ENCODE measurements around the gene FABP7. TPM values are rescaled to one million over a fixed set of nuclear protein-coding genes. Genes with fewer than 3 reads are reported as not detected.

The FABP7 gene
- total and polyA plus RNA-seq, 5 donors, result 0.51 to 3.3 (median 1.1) TPM; not detected in 1

DNA sequence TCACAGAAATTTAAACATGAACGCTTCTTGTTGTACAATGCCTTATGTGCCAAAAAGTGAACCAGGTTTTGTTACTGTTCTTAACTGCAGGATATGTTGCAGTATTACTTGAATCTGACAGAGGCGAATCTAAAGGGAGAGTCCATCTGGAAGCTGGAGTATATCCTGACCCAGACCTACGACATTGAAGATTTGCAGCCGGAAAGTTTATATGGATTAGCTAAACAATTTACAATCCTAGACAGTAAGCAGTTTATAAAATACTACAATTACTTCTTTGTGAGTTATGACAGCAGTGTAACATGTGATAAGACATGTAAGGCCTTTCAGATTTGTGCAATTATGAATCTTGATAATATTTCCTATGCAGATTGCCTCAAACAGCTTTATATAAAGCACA lies 29.5 kb downstream of the FABP7 start:
- whole genome bisulfite sequencing, result 91% methylated on average over 4 of the region's 4 CpGs
- Histone ChIP-seq H3K9me3 (ENCODE audit: control insufficient read depth, low read length) (no peaks in the 10 kb centered on the region), H3K4me3 (ENCODE audit: low read length) (no peak overlapping the region), H3K27ac (ENCODE audit: low read length) (no peak overlapping the region), H3K4me1 (ENCODE audit: control insufficient read depth, insufficient read depth, low read length) (no peaks in the 10 kb centered on the region), H3K27me3 (ENCODE audit: control insufficient read depth, insufficient read depth) (no peaks in the 10 kb centered on the region)
- ATAC-seq (no peak), DNase-seq (no peak)
- intact Hi-C loops (cut with DNase I), result no loop called here

DNA sequence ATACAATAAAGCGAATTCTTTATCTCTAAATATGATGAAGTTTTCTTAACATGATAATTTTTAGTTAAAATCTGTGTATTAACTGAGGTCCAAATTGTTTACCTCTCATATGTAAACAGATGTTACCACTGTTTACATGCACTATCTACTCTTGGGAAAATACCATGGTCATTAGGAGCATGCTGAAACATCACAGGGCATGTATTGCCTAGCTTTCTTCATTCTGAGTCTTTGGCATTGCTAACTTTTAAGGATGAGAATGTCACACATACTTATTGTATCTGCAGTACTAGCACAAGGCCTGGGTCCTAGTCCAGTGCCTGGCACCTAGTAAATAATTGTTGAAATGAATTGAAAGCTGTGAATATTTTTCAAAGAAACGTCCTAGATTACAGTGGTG lies 30.2 kb downstream of the FABP7 start:
- H3K27ac ChIP-seq (ENCODE audit: low read length), result no peak overlapping the region
- no peaks in the 10 kb centered on the region for H3K27me3 ChIP-seq (ENCODE audit: control insufficient read depth, insufficient read depth)
- H3K4me3 ChIP-seq (ENCODE audit: low read length), result no peak overlapping the region
- intact Hi-C loops (cut with DNase I), result no loop called here
- DNase-seq (no peak), ATAC-seq (no peak)
- H3K4me1 ChIP-seq (ENCODE audit: control insufficient read depth, insufficient read depth, low read length), result no peaks in the 10 kb centered on the region
- WGBS, result 84% methylated on average over 2 of the region's 2 CpGs
- no peaks in the 10 kb centered on the region for H3K9me3 ChIP-seq (ENCODE audit: control insufficient read depth, low read length)

DNA sequence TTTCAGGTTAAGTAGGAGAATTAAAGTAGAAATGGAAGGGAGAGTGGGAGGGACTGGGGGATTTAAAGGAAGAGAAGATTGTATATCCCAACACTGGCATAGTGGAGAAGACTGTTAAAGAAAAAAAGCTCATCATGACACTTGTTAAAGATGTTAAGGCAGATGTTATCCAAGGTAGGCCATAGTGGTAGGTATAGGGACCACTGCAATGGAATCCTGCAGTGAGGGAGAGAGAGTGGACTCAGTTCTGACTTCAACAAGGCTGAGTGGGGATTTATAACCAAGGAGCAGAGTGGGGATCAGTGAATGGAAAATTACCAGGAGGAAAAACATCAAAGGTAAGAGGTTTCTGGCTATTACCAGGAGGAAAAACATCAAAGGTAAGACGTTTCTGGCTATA lies 30.7 kb downstream of the FABP7 start:
- intact Hi-C loops (cut with DNase I), result no loop called here
- 76% methylated on average over 1 of the region's 1 CpG for WGBS
- DNase-seq, result no peak

DNA sequence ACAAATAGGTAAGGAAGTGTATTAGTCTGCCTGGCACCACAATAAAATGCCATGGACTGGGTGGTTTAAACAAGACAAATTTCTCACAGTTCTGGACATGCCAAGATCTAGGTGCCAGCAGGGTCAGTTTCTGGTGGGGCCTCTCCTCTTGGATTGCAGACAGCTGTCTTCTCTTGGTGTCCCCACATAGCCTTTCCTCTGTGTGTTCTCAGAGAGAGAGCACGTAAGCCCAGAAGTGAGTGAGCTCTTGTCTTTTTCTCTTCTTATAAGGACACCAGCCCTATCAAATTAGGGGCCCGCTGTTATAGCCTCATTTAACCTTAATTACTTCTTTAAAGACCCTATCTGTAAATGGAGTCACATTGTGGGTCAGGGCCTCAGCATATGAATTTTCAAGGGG lies 37.8 kb downstream of the FABP7 start:
- 93% methylated on average over 2 of the region's 2 CpGs for WGBS
- intact Hi-C loops (cut with DNase I), result no loop called here
- ATAC-seq, result no peak

More for the DNA sequence above, 30.7 kb downstream of the FABP7 start:
- no peak overlapping the region for H3K4me3 ChIP-seq (ENCODE audit: low read length)
- no peaks in the 10 kb centered on the region for H3K27me3 ChIP-seq (ENCODE audit: control insufficient read depth, insufficient read depth)
- H3K9me3 ChIP-seq (ENCODE audit: control insufficient read depth, low read length), result no peaks in the 10 kb centered on the region
- no peak for ATAC-seq
- no peak overlapping the region for H3K27ac ChIP-seq (ENCODE audit: low read length)
- H3K4me1 ChIP-seq (ENCODE audit: control insufficient read depth, insufficient read depth, low read length), result no peaks in the 10 kb centered on the region

DNA sequence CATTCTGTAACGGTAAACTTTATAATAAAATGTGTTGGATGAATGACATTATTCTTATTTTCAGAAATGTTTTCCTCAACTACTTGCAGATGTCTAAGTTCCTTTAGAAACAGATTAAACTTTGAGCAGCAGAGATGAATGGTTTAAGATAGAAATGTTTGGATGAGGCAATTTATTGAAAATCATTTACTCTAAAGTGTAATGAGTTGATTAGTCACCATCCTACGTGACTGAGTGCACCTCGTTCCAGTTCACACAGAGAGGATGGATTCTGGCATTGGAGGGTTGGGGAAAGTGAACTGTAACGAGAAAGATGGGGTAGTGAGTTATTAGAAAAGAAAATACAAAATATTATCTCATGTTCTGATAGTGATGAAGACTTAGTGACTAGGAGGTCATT lies 38.2 kb downstream of the FABP7 start:
- intact Hi-C loops (cut with DNase I), result no loop called here
- Histone ChIP-seq H3K27ac (ENCODE audit: low read length) (no peak overlapping the region), H3K27me3 (ENCODE audit: control insufficient read depth, insufficient read depth) (no peaks in the 10 kb centered on the region), H3K4me1 (ENCODE audit: control insufficient read depth, insufficient read depth, low read length) (no peaks in the 10 kb centered on the region), H3K4me3 (ENCODE audit: low read length) (no peak overlapping the region), H3K9me3 (ENCODE audit: control insufficient read depth, low read length) (no peaks in the 10 kb centered on the region)
- ATAC-seq (no peak), DNase-seq (no peak)
- 74% methylated on average over 4 of the region's 4 CpGs for WGBS

More for the DNA sequence above, 37.8 kb downstream of the FABP7 start:
- no peaks in the 10 kb centered on the region for H3K27me3 ChIP-seq (ENCODE audit: control insufficient read depth, insufficient read depth)
- no peaks in the 10 kb centered on the region for H3K4me1 ChIP-seq (ENCODE audit: control insufficient read depth, insufficient read depth, low read length)
- H3K4me3 ChIP-seq (ENCODE audit: low read length), result no peak overlapping the region
- no peaks in the 10 kb centered on the region for H3K9me3 ChIP-seq (ENCODE audit: control insufficient read depth, low read length)
- DNase-seq, result no peak
- H3K27ac ChIP-seq (ENCODE audit: low read length), result no peak overlapping the region

DNA sequence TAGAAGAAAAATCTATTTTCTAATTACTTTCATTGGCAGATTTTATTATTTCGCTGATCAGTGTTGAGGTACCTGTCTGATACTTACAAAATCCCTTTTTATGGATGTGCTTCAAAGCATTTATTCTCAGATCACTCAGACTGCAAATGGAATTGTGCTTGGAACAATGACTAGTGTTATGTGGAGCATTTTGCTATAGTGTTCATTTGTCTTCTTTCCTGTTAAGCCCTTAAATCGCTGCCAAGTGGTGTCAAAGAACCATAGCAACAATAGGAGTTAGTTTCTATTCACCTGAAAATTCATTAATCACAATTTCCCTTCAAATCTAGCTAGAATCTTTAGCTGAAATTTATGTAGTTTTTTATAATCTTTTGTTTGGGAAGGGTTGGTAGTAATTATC lies 39.4 kb downstream of the FABP7 start:
- no peaks in the 10 kb centered on the region for H3K27me3 ChIP-seq (ENCODE audit: control insufficient read depth, insufficient read depth)
- intact Hi-C loops (cut with DNase I), result no loop called here
- H3K4me1 ChIP-seq (ENCODE audit: control insufficient read depth, insufficient read depth, low read length), result no peaks in the 10 kb centered on the region
- no peaks in the 10 kb centered on the region for H3K9me3 ChIP-seq (ENCODE audit: control insufficient read depth, low read length)
- H3K4me3 ChIP-seq (ENCODE audit: low read length), result no peak overlapping the region
- 70% methylated on average over 2 of the region's 2 CpGs for WGBS
- no peak for DNase-seq
- H3K27ac ChIP-seq (ENCODE audit: low read length), result no peak overlapping the region
- ATAC-seq, result no peak

DNA sequence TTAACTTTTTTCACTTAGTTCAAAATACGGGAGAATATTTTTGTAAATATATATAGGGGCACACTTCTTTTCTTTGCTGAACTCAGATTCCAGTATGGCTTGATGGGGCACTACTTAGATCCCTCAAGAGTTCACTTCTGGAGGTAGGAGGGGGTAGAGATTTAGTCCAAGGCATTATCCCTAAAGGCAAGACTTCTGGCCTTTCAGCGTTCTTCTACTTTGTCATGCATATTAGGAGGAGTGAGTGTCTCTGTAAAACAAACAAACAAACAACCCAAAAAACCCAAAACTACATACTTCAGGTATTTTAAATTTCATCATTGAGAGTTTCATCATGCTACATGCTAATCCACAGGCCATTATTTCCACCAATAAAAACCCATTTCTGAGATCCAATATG lies 41.6 kb downstream of the FABP7 start:
- Histone ChIP-seq H3K27ac (ENCODE audit: low read length) (no peak overlapping the region), H3K27me3 (ENCODE audit: control insufficient read depth, insufficient read depth) (no peaks in the 10 kb centered on the region), H3K9me3 (ENCODE audit: control insufficient read depth, low read length) (no peaks in the 10 kb centered on the region), H3K4me3 (ENCODE audit: low read length) (no peak overlapping the region), H3K4me1 (ENCODE audit: control insufficient read depth, insufficient read depth, low read length) (no peaks in the 10 kb centered on the region)
- ATAC-seq, result no peak
- no peak for DNase-seq
- WGBS, result 70% methylated on average over 2 of the region's 2 CpGs
- intact Hi-C loops (cut with DNase I), result no loop called here

DNA sequence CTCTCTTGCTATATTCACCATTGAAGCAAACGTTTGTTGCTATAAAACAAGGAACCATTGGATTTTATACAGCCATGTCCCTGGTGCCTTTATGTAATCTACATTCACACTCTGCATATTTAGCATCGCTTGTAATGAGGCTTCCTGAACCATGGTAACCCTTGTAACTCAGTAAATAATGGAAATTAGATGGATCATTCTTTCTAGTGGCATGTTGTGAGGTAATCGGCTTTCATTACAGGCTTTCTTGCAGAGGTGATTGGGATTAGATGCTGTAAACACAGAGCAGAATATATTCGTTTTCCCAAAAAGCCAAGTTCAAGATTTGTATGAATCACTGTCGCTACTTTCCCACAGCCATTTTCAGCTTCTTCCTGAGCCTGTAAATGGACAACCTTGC lies 45.6 kb downstream of the FABP7 start:
- H3K9me3 ChIP-seq (ENCODE audit: control insufficient read depth, low read length), result no peaks in the 10 kb centered on the region
- no peak for ATAC-seq
- no peaks in the 10 kb centered on the region for H3K4me1 ChIP-seq (ENCODE audit: control insufficient read depth, insufficient read depth, low read length)
- H3K27ac ChIP-seq (ENCODE audit: low read length), result no peak overlapping the region
- no peaks in the 10 kb centered on the region for H3K27me3 ChIP-seq (ENCODE audit: control insufficient read depth, insufficient read depth)
- H3K4me3 ChIP-seq (ENCODE audit: low read length), result no peak overlapping the region
- intact Hi-C loops (cut with DNase I), result no loop called here
- WGBS, result 67% methylated on average over 5 of the region's 5 CpGs
- DNase-seq, result no peak

DNA sequence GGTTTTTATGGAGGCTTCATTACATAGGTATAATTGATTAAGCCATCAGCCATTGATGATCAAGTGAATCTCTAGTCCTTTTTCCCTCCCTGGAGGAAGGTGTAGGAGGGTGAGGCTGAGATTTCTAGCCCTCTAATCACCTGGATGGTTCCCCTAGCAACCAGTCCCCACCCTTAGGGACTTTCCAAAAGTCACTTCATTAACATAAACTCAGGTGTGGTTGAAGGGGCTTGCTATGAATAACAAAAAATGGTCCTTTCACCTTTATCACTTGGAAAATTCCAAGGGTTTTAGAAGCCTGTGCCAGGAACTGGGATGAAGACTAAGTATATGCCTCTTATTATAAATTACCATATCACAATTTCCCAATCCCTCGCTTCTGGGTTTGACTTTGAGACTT lies 49.9 kb downstream of the FABP7 start:
- no peak overlapping the region for H3K4me3 ChIP-seq (ENCODE audit: low read length)
- intact Hi-C loops (cut with DNase I), result no loop called here
- H3K4me1 ChIP-seq (ENCODE audit: control insufficient read depth, insufficient read depth, low read length), result no peaks in the 10 kb centered on the region
- ATAC-seq (no peak), DNase-seq (no peak)
- no peaks in the 10 kb centered on the region for H3K27me3 ChIP-seq (ENCODE audit: control insufficient read depth, insufficient read depth)
- 84% methylated on average over 1 of the region's 1 CpG for WGBS
- no peaks in the 10 kb centered on the region for H3K9me3 ChIP-seq (ENCODE audit: control insufficient read depth, low read length)
- H3K27ac ChIP-seq (ENCODE audit: low read length), result no peak overlapping the region

DNA sequence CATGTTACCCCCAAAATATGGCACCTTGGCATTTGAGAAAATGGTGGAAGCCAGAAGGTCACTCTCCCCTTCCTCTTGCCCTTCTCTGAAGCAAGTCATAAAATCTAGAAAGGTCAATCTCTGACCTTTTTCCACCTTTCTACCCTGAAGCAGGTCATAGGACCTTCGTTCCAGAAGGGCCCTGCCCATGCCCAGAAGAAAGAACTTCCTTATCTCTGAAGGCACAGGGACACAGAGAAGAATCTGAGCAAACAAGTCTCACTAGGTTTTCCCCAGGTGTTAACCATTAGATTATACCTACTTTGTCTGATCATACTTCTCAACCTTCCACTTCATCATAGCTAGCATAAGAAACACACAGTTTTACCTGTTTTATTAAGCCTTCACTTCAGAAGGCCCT lies 52.0 kb downstream of the FABP7 start:
- DNase-seq (no peak), ATAC-seq (no peak)
- WGBS, result 79% methylated on average over 1 of the region's 1 CpG
- no peaks in the 10 kb centered on the region for H3K4me1 ChIP-seq (ENCODE audit: control insufficient read depth, insufficient read depth, low read length)
- intact Hi-C loops (cut with DNase I), result no loop called here
- no peak overlapping the region for H3K27ac ChIP-seq (ENCODE audit: low read length)
- no peaks in the 10 kb centered on the region for H3K9me3 ChIP-seq (ENCODE audit: control insufficient read depth, low read length)
- H3K27me3 ChIP-seq (ENCODE audit: control insufficient read depth, insufficient read depth), result no peaks in the 10 kb centered on the region
- H3K4me3 ChIP-seq (ENCODE audit: low read length), result no peak overlapping the region

DNA sequence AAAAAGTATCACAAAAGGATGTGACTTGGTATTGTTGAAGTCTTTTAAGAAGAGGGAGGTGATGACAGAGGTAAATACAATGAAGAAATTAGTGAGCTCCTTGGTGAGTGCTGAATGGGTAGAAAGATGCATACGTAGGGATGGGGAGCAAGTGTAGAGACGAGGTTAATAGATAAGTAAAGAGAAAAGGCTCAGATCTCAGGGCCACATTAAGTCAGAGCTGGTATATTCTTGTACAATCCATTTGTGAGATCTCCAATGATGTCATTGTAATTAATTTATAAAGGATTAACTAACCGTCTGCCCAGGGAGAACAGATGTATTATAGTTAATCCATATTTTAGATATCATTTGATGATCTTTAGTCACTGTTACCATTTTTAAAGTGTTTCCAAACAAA lies 52.9 kb downstream of the FABP7 start:
- H3K4me3 ChIP-seq (ENCODE audit: low read length), result no peak overlapping the region
- no peaks in the 10 kb centered on the region for H3K27me3 ChIP-seq (ENCODE audit: control insufficient read depth, insufficient read depth)
- no peaks in the 10 kb centered on the region for H3K4me1 ChIP-seq (ENCODE audit: control insufficient read depth, insufficient read depth, low read length)
- WGBS, result 68% methylated on average over 3 of the region's 3 CpGs
- DNase-seq (no peak), ATAC-seq (no peak)
- H3K9me3 ChIP-seq (ENCODE audit: control insufficient read depth, low read length), result no peaks in the 10 kb centered on the region
- intact Hi-C loops (cut with DNase I), result no loop called here
- H3K27ac ChIP-seq (ENCODE audit: low read length), result no peak overlapping the region

DNA sequence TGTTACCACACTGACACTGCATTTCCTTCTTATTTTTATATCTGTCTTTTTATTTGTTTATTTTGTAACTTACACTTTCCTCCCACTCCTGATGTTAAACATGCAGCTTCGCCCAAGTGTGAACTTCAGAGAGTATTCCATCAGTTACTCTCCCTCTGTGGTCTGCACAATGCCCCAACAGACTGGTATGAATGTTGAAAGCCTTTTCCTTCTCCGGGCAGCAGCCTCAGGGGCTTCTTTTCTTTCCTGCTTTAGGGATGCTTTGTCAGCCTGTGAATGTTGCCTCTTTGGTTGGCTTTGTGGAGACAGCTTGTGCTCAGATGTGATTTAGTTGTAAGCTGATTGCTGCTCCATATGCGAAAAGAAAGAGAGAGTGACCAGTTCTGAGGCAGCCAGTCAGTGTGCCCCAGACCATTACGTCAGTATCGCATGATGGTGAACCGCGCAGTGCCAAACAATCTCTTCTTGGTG lies 53.5 kb downstream of the FABP7 start:
- DNase-seq, result no peak
- intact Hi-C loops (cut with DNase I), result no loop called here
- no peak overlapping the region for H3K4me3 ChIP-seq (ENCODE audit: low read length)
- no peak for ATAC-seq
- H3K27me3 ChIP-seq (ENCODE audit: control insufficient read depth, insufficient read depth), result no peaks in the 10 kb centered on the region
- H3K27ac ChIP-seq (ENCODE audit: low read length), result no peak overlapping the region
- H3K9me3 ChIP-seq (ENCODE audit: control insufficient read depth, low read length), result no peaks in the 10 kb centered on the region
- no peaks in the 10 kb centered on the region for H3K4me1 ChIP-seq (ENCODE audit: control insufficient read depth, insufficient read depth, low read length)
- WGBS, result 88% methylated on average over 7 of the region's 7 CpGs
